Kidney (tissue), 22 donors: ENCODE measurements around the gene ABCA5. TPM values are rescaled to one million over a fixed set of nuclear protein-coding genes. Genes with fewer than 3 reads are reported as not detected.

ENCODE experiments used
- DNase-seq, 5 donors: peaks; one replicate each; pipeline ENCODE4 v3.0.0-alpha.2; 2013 to 2020
- FAIRE-seq: peaks from 2 replicates; lab custom pipeline; 2012; peaks lifted over from hg19 to GRCh38; lab: Jason Lieb, UNC
- H3K27ac ChIP-seq, 2 donors: one replicate each; pipeline ENCODE4 v1.7.0; 2013; ENCODE audit warnings: low read depth in 2 of 2, low read length in 2 of 2, inconsistent platforms in 1 of 2
- H3K27me3 ChIP-seq: one replicate; pipeline ENCODE4 v1.7.1; 2013; ENCODE audit warnings: low read length, inconsistent platforms; ENCODE audit not compliant: control insufficient read depth, insufficient read depth
- H3K36me3 ChIP-seq, 3 donors: one replicate each; pipeline versions ENCODE4 v1.7.0 to v1.7.1; 2013; ENCODE audit warnings: low read length in 3 of 3, control low read depth in 1 of 3, inconsistent platforms in 1 of 3; ENCODE audit not compliant: insufficient read depth in 3 of 3, control insufficient read depth in 2 of 3
- H3K4me1 ChIP-seq, 3 donors: one replicate each; pipeline versions ENCODE4 v1.7.0 to v1.7.1; 2013; ENCODE audit warnings: low read length in 3 of 3, inconsistent platforms in 1 of 3, low read depth in 1 of 3; ENCODE audit not compliant: control insufficient read depth in 2 of 3, insufficient read depth in 2 of 3
- H3K4me3 ChIP-seq, 3 donors: one replicate each; pipeline versions ENCODE4 v1.7.0 to v1.8.1; 2013; ENCODE audit warnings: low read length in 3 of 3, control low read depth in 1 of 3, inconsistent platforms in 1 of 3
- H3K9ac ChIP-seq, 3 donors: one replicate each; pipeline versions ENCODE4 v1.7.0 to v1.7.1; 2013; ENCODE audit warnings: low read length in 3 of 3, control low read depth in 1 of 3, inconsistent platforms in 1 of 3
- H3K9me3 ChIP-seq, 3 donors: one replicate each; pipeline versions ENCODE4 v1.7.0 to v1.7.1; 2013; ENCODE audit warnings: low read length in 3 of 3, control low read depth in 1 of 3, inconsistent platforms in 1 of 3; ENCODE audit not compliant: control insufficient read depth in 2 of 3, insufficient read depth in 1 of 3
- intact Hi-C: fragments of 100-400 bp; cut with DNase I; formaldehyde crosslinking; loops from one replicate; pipeline ENCODE4 v1.11.1; 2022
- long read RNA-seq, 10 donors: library from polyadenylated mRNA in 1 of 10; unstranded in 1 of 10; transcript quantifications; one replicate each; pipeline ENCODE4 v2.0.0 and lab custom pipeline, GENCODE V29; 2021 to 2026
- polyA plus RNA-seq: library from polyadenylated mRNA; stranded (reverse); fragments of 350-450 nt; fragmentation: Illumina TruSeq; extraction: RNeasy Lipid Tissue Mini Kit (QIAGEN cat#74804); gene quantifications from one replicate; pipeline ENCODE4 v1.2.3, GENCODE V29; 2014; ENCODE audit warnings: low read depth, low replicate concordance; ENCODE audit not compliant: insufficient read depth
- total RNA-seq: library from RNA; stranded (reverse); fragmentation: NEBNext Ultra II Directional; extraction: Animal tissue kit (Norgen Biotek cat#: 25700); gene quantifications from one replicate; pipeline ENCODE4 v1.2.1, GENCODE V29; 2021
- TF ChIP-seq, protein P1 (sequence below): IDR thresholded peaks from 3 replicates; pipeline ENCODE4 v1.5.1; 2012; ENCODE audit warnings: mild to moderate bottlenecking, moderate library complexity, borderline replicate concordance; ENCODE audit not compliant: insufficient read depth; ENCODE audit errors: extremely low read depth
- donor health status: control.
- donor health status: control.
- donor health status: control.
- donor health status: control.
- donor health status: control.
- donor health status: DM: yes; HTN: yes; CAD: no.
- donor health status: Normal renal cell carcinoma (clear cell type).

The ABCA5 gene
- total RNA-seq (25.1 TPM), polyA plus RNA-seq (19.0 TPM)
- long read RNA-seq, donor 1, partial matches to known transcripts = 0 of 3 reads
- long read RNA-seq, donor 1, other reads (novel, unspliced or antisense) = 0 of 3 reads
- long read RNA-seq, donor 2, partial matches to known transcripts = 10 of 10 reads
- long read RNA-seq, donor 2, other reads (novel, unspliced or antisense) = 0 of 10 reads
- long read RNA-seq, donor 3, partial matches to known transcripts = 9 of 12 reads
- long read RNA-seq, donor 3, other reads (novel, unspliced or antisense) = 0 of 12 reads
- long read RNA-seq, donor 4, transcript ABCA5-214 (5 exons, 1,695 nt) = major isoform, 5 of 6 reads
- long read RNA-seq, donor 4, partial matches to known transcripts = 0 of 6 reads
- long read RNA-seq, donor 4, other reads (novel, unspliced or antisense) = 0 of 6 reads
- long read RNA-seq, donor 5 = 0 reads
- long read RNA-seq, donor 6, partial matches to known transcripts = 0 of 1 reads
- long read RNA-seq, donor 6, other reads (novel, unspliced or antisense) = 0 of 1 reads
- long read RNA-seq, donor 7, full-length matches to known transcripts = 1 of 5 reads
- long read RNA-seq, donor 7, partial matches to known transcripts = 0 of 5 reads
- long read RNA-seq, donor 7, other reads (novel, unspliced or antisense) = 4 of 5 reads
- long read RNA-seq, donor 8, partial matches to known transcripts = 0 of 1 reads
- long read RNA-seq, donor 8, other reads (novel, unspliced or antisense) = 0 of 1 reads
- long read RNA-seq, donor 9, partial matches to known transcripts = 0 of 1 reads
- long read RNA-seq, donor 9, other reads (novel, unspliced or antisense) = 0 of 1 reads
- long read RNA-seq, donor 10, full-length matches to known transcripts = 3 of 3 reads
- long read RNA-seq, donor 10, partial matches to known transcripts = 0 of 3 reads
- long read RNA-seq, donor 10, other reads (novel, unspliced or antisense) = 0 of 3 reads

DNA sequence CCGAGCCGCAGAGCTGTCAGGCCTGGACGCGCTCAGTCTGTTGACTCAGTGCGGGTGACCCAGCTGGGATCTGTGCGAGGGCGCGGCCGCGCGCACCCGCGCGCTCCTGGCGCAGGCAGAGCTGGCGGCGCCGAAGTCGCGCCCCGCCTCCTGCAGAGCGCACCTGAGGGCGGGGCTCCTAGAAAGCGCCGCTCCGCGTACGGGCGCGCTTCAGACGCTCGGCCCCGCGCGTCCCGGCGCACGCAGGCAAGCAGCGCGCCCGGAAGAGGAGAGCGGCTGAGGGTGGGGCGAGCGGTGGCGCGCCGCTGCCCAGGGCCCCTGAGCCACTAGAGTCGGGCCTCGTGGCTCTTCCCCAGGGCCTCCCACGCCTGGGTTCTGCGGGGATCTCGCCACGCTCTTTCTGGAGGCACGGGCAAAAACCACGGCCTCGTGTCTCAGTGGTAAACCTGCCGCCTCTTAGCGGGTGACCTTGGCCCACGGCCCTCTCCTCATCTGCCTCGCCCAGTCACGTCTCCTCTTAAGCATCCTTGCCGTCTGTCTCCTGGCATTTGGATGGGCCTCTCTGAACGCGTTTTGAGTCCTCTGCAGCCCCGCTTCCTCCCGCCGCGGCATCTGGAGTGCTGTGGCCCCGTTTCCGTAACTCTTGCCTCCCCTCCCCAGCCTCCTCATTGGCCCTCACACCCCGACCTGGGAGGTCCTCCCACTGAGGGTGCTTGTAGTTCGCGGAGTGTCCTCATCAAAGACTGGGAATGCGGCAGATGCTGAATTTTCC is at the start of gene ABCA5:
ABCA5 (minus strand) TSS at position 74 of the 772 bp plus-strand sequence. CDS start 12,718 bp downstream, outside the sequence.
- intact Hi-C loops = no loop called here
- Histone ChIP-seq H3K9ac (peak within 1 kb of the TSS; percentile 54 to 83 (median 66)), H3K36me3 (no peaks in the 10 kb centered on the region), H3K27ac (peak within 1 kb of the TSS; percentile 90 to 91), H3K4me3 (peak within 1 kb of the TSS; percentile 78 to 83 (median 81)), H3K4me1 (peaks cover 0 to 11% (median 4%) of the 10 kb centered on the region in 3 donors), H3K27me3 (no peaks in the 10 kb centered on the region), H3K9me3 (no peaks in the 10 kb centered on the region)
- DNase-seq (peak; percentile 93 to 97 (median 95)), FAIRE-seq (no peak)
- TF ChIP-seq, protein P1, sequence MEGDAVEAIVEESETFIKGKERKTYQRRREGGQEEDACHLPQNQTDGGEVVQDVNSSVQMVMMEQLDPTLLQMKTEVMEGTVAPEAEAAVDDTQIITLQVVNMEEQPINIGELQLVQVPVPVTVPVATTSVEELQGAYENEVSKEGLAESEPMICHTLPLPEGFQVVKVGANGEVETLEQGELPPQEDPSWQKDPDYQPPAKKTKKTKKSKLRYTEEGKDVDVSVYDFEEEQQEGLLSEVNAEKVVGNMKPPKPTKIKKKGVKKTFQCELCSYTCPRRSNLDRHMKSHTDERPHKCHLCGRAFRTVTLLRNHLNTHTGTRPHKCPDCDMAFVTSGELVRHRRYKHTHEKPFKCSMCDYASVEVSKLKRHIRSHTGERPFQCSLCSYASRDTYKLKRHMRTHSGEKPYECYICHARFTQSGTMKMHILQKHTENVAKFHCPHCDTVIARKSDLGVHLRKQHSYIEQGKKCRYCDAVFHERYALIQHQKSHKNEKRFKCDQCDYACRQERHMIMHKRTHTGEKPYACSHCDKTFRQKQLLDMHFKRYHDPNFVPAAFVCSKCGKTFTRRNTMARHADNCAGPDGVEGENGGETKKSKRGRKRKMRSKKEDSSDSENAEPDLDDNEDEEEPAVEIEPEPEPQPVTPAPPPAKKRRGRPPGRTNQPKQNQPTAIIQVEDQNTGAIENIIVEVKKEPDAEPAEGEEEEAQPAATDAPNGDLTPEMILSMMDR = no peak

DNA sequence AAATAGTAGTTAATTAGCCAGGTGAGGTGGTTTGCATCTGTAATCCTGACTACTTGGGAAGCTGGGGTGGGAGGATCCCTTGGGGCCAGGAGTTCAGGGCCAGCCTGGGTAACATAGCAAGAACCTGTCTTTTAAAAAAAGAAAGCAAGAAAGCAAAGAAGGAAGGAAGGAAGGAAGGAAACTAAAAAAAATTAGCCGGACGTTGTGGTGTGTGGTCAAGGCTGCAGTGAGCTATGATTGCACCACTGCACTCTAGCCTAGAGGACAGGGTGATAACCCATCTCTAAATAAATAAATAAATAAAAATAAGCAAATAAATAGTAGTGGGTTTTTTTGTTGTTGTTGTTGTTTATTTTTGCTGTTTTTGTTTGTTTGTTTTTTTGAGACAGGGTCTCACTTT is 48.3 kb upstream of the ABCA5 start:
- H3K27ac ChIP-seq = no peak overlapping the region
- H3K4me3 ChIP-seq = no peak overlapping the region
- no peaks in the 10 kb centered on the region for H3K36me3 ChIP-seq
- H3K4me1 ChIP-seq = peaks cover 0 to 5% (median 0%) of the 10 kb centered on the region in 3 donors
- DNase-seq (no peak), FAIRE-seq (no peak)
- H3K9ac ChIP-seq = no peak overlapping the region
- no peaks in the 10 kb centered on the region for H3K9me3 ChIP-seq
- TF ChIP-seq, protein P1 = no peak
- H3K27me3 ChIP-seq = no peaks in the 10 kb centered on the region
- intact Hi-C loops = no loop called here

GRCh38 chr17:69373069-69373468 is 46.1 kb upstream of the ABCA5 start:
- Histone ChIP-seq H3K27ac (no peak overlapping the region), H3K9ac (no peak overlapping the region), H3K4me1 (no peaks in the 10 kb centered on the region), H3K4me3 (no peak overlapping the region), H3K27me3 (no peaks in the 10 kb centered on the region), H3K36me3 (no peaks in the 10 kb centered on the region), H3K9me3 (no peaks in the 10 kb centered on the region)
- intact Hi-C loops = no loop called here
- TF ChIP-seq, protein P1 = no peak
- FAIRE-seq = no peak
- no peak for DNase-seq
